Upper lobe of right lung (tissue), 1 donor: ENCODE measurements around the gene SPATA19. TPM values are rescaled to one million over a fixed set of nuclear protein-coding genes. Genes with fewer than 3 reads are reported as not detected.
A peak's percentile ranks its signal among the peaks of the same experiment; 100 is the strongest.

Experiments used
- ATAC-seq: fragments of 200-7000 bp; cut with Tn5 transposase; one replicate; pipeline ENCODE4 v1.9.1; 2020; ENCODE audit warnings: mild to moderate bottlenecking, moderate library complexity
- DNase-seq: peaks from one replicate; pipeline ENCODE4 v3.0.0-alpha.2; 2020
- H3K27ac ChIP-seq: fragments of 200-600 bp; one replicate; pipeline ENCODE4 v1.8.0; 2022
- H3K27me3 ChIP-seq: fragments of 200-600 bp; one replicate; pipeline ENCODE4 v1.8.0; 2022; ENCODE audit warnings: mild to moderate bottlenecking
- H3K36me3 ChIP-seq: fragments of 200-600 bp; one replicate; pipeline ENCODE4 v1.8.0; 2022
- H3K4me1 ChIP-seq: fragments of 200-600 bp; one replicate; pipeline ENCODE4 v1.8.0; 2022
- H3K4me3 ChIP-seq: fragments of 200-600 bp; one replicate; pipeline ENCODE4 v1.8.0; 2022; ENCODE audit warnings: mild to moderate bottlenecking
- H3K9me3 ChIP-seq: fragments of 200-600 bp; one replicate; pipeline ENCODE4 v1.8.0; 2022
- CTCF ChIP-seq: fragments of 200-600 bp; IDR thresholded peaks from one replicate; pipeline ENCODE4 v1.8.0; 2022; ENCODE audit warnings: antibody characterized with exemption
- intact Hi-C: fragments of 100-400 bp; cut with DNase I; formaldehyde crosslinking; loops from one replicate; pipeline ENCODE4 v1.11.0; 2022
- total RNA-seq: library from RNA; stranded (reverse); fragmentation: NEBNext Ultra II Directional; extraction: Animal tissue kit (Norgen Biotek cat#: 25700); gene quantifications from one replicate; pipeline ENCODE4 v1.2.1, GENCODE V29; 2021
- donor health status: DM: no; HTN: yes; CAD: no; lungs with severe emphysema.

SPATA19 gene
- total RNA-seq, 1 donor from 2014 or later, result not detected

- no peak for DNase-seq
- Histone ChIP-seq H3K36me3 (no peaks in the 10 kb centered on the region), H3K9me3 (no peaks in the 10 kb centered on the region), H3K4me1 (no peaks in the 10 kb centered on the region), H3K27me3 (no peaks in the 10 kb centered on the region), H3K4me3 (no peak overlapping the region), H3K27ac (no peak overlapping the region)
- TF ChIP-seq CTCF, result no peak
- no peak for ATAC-seq
- intact Hi-C loops, result no loop called here
Observed at GRCh38 chr11:133815636-133816035, 29.7 kb downstream of the SPATA19 start.

- Histone ChIP-seq H3K36me3 (no peaks in the 10 kb centered on the region), H3K4me3 (no peak overlapping the region), H3K9me3 (no peaks in the 10 kb centered on the region), H3K27me3 (no peaks in the 10 kb centered on the region), H3K27ac (no peak overlapping the region), H3K4me1 (no peaks in the 10 kb centered on the region)
- no peak for TF ChIP-seq CTCF
- ATAC-seq, result no peak
- intact Hi-C loops, result no loop called here
- no peak for DNase-seq
Observed at GRCh38 chr11:133814588-133815100, 30.7 kb downstream of the SPATA19 start.

- Histone ChIP-seq H3K9me3 (no peaks in the 10 kb centered on the region), H3K27me3 (no peaks in the 10 kb centered on the region), H3K4me3 (no peak overlapping the region), H3K4me1 (no peaks in the 10 kb centered on the region), H3K36me3 (no peaks in the 10 kb centered on the region), H3K27ac (no peak overlapping the region)
- ATAC-seq, result no peak
- intact Hi-C loops, result no loop called here
- no peak for TF ChIP-seq CTCF
- no peak for DNase-seq
Observed at GRCh38 chr11:133811850-133812685, 33.2 kb downstream of the SPATA19 start.

- ATAC-seq (no peak), DNase-seq (no peak)
- no peak for TF ChIP-seq CTCF
- H3K4me3 ChIP-seq, result no peak overlapping the region
- H3K27ac ChIP-seq, result no peak overlapping the region
- no peaks in the 10 kb centered on the region for H3K27me3 ChIP-seq
- no peaks in the 10 kb centered on the region for H3K36me3 ChIP-seq
- intact Hi-C loops, result no loop called here
- no peaks in the 10 kb centered on the region for H3K9me3 ChIP-seq
- H3K4me1 ChIP-seq, result no peaks in the 10 kb centered on the region
Observed at GRCh38 chr11:133810766-133811165, 34.5 kb downstream of the SPATA19 start.

GRCh38 chr11:133809569-133810491, 35.5 kb downstream of the SPATA19 start:
- no peak for TF ChIP-seq CTCF
- Histone ChIP-seq H3K4me3 (no peak overlapping the region), H3K36me3 (no peaks in the 10 kb centered on the region), H3K27ac (no peak overlapping the region), H3K27me3 (no peaks in the 10 kb centered on the region), H3K4me1 (no peaks in the 10 kb centered on the region), H3K9me3 (no peaks in the 10 kb centered on the region)
- ATAC-seq, result peak; percentile 51
- intact Hi-C loops, result no loop called here
- no peak for DNase-seq
